Measurements from ENCODE around the gene GRIK4. TPM values are rescaled to one million over a fixed set of nuclear protein-coding genes. Genes with fewer than 3 reads are reported as not detected.

Gene GRIK4
- total RNA-seq, 2 experiments from 2014 or later, result not detected

DNA sequence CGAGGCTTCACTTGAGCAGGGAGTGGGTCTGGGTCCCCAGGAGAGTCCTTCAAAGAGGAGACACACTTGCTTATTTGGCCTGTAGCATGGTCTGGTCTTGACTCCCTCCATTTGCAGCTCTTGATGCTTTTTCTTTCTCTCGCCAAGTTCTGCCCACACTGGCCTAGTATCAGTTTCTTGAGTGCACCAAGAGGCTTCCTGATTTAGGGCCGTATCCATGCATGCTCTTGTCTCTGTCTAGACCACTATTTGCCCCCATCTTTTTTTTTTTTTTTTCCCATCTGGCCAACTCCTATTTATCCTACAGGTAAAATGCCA, 170.7 kb downstream of the GRIK4 start:
- Mint-ChIP-seq H3K4me1 (ENCODE audit: low read depth) (no peaks in the 10 kb centered on the region), H3K27me3 (peaks cover 46% of the 10 kb centered on the region), H3K9me3 (no peaks in the 10 kb centered on the region), H3K4me3 (no peak overlapping the region), H3K27ac (no peak overlapping the region), H3K36me3 (ENCODE audit: low read depth) (no peaks in the 10 kb centered on the region)
- CTCF ChIA-PET, result no interaction called here
- Histone ChIP-seq H3K4me3 (ENCODE audit: low read length) (no peak overlapping the region), H3K4me1 (ENCODE audit: insufficient read depth, low read length) (no peaks in the 10 kb centered on the region), H3K9me3 (ENCODE audit: control insufficient read depth in 1 of 2, insufficient read depth in 1 of 2, low read length in 2 of 2) (no peaks in the 10 kb centered on the region), H3K36me3 (ENCODE audit: insufficient read depth, low read length) (no peaks in the 10 kb centered on the region), H3K27me3 (ENCODE audit: control insufficient read depth in 1 of 2, insufficient read depth in 2 of 2, low read length in 2 of 2) (peaks cover 4 to 5% of the 10 kb centered on the region in 2 experiments), H3K27ac (ENCODE audit: low read depth in 1 of 2, low read length in 2 of 2) (no peak overlapping the region)
- TF ChIP-seq, protein P1, sequence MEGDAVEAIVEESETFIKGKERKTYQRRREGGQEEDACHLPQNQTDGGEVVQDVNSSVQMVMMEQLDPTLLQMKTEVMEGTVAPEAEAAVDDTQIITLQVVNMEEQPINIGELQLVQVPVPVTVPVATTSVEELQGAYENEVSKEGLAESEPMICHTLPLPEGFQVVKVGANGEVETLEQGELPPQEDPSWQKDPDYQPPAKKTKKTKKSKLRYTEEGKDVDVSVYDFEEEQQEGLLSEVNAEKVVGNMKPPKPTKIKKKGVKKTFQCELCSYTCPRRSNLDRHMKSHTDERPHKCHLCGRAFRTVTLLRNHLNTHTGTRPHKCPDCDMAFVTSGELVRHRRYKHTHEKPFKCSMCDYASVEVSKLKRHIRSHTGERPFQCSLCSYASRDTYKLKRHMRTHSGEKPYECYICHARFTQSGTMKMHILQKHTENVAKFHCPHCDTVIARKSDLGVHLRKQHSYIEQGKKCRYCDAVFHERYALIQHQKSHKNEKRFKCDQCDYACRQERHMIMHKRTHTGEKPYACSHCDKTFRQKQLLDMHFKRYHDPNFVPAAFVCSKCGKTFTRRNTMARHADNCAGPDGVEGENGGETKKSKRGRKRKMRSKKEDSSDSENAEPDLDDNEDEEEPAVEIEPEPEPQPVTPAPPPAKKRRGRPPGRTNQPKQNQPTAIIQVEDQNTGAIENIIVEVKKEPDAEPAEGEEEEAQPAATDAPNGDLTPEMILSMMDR (IDR thresholded peaks at IDR 0.05), result no peak
- POLR2A ChIA-PET, result no interaction called here
- intact Hi-C loops (cut with DNase I, micrococcal nuclease), result loop anchor here in 1 of 2 experiments (10.0 kb wide), 2 partner anchors 433 to 507 kb away; no protein-coding TSS in a partner anchor
- DNase-seq (no peak), ATAC-seq (ENCODE audit: poor library complexity) (no peak)

GRCh38 chr11:120682866-120683265, 171.3 kb downstream of the GRIK4 start:
- Histone ChIP-seq H3K27ac (ENCODE audit: low read depth in 1 of 2, low read length in 2 of 2) (no peak overlapping the region), H3K4me1 (ENCODE audit: insufficient read depth, low read length) (no peaks in the 10 kb centered on the region), H3K36me3 (ENCODE audit: insufficient read depth, low read length) (no peaks in the 10 kb centered on the region), H3K27me3 (ENCODE audit: control insufficient read depth in 1 of 2, insufficient read depth in 2 of 2, low read length in 2 of 2) (peaks cover 3 to 4% of the 10 kb centered on the region in 2 experiments), H3K4me3 (ENCODE audit: low read length) (no peak overlapping the region), H3K9me3 (ENCODE audit: control insufficient read depth in 1 of 2, insufficient read depth in 1 of 2, low read length in 2 of 2) (no peaks in the 10 kb centered on the region)
- DNase-seq (no peak), ATAC-seq (ENCODE audit: poor library complexity) (no peak)
- TF ChIP-seq, protein P1 (IDR thresholded peaks at IDR 0.05), result no peak
- Mint-ChIP-seq H3K27me3 (peaks cover 48% of the 10 kb centered on the region), H3K9me3 (no peaks in the 10 kb centered on the region), H3K4me1 (ENCODE audit: low read depth) (no peaks in the 10 kb centered on the region), H3K27ac (no peak overlapping the region), H3K4me3 (no peak overlapping the region), H3K36me3 (ENCODE audit: low read depth) (no peaks in the 10 kb centered on the region)
- ChIA-PET CTCF (no interaction called here), POLR2A (no interaction called here)
- intact Hi-C loops (cut with DNase I, micrococcal nuclease), result loop anchor here in 1 of 2 experiments (10.0 kb wide), 2 partner anchors 432 to 508 kb away; no protein-coding TSS in a partner anchor

DNA sequence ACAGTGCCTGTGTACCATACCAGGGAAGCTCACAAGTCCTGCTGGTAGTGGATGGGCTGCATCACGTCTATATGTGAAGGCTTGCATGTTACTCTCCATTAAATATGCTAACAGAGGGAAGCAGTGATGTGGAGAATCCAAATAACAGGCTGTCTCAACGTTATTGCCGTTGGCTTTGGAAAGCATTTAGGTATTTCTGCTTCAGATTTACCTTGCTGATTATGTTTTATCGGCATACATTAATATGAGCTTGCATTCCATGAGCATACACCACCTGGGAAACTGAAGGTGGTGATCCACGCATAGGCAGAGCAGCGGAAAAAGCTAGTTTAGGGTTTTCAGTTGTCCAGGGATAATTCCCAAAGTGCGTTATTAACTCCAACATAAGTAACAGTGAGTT, 175.0 kb downstream of the GRIK4 start:
- Mint-ChIP-seq H3K36me3 (ENCODE audit: low read depth) (no peaks in the 10 kb centered on the region), H3K4me1 (ENCODE audit: low read depth) (no peaks in the 10 kb centered on the region), H3K27me3 (peaks cover 70% of the 10 kb centered on the region), H3K27ac (no peak overlapping the region), H3K4me3 (no peak overlapping the region), H3K9me3 (no peaks in the 10 kb centered on the region)
- no peak for DNase-seq
- ATAC-seq (ENCODE audit: poor library complexity), result no peak
- H3K9me3 ChIP-seq (ENCODE audit: control insufficient read depth in 1 of 2, insufficient read depth in 1 of 2, low read length in 2 of 2), result no peaks in the 10 kb centered on the region
- intact Hi-C loops (cut with DNase I, micrococcal nuclease), result loop anchor here in 1 of 2 experiments (5.0 to 10.0 kb wide), 3 partner anchors 179 to 512 kb away; no protein-coding TSS in a partner anchor
- H3K4me1 ChIP-seq (ENCODE audit: insufficient read depth, low read length), result no peaks in the 10 kb centered on the region
- TF ChIP-seq, protein P1 (IDR thresholded peaks at IDR 0.05), result no peak
- ChIA-PET POLR2A (interaction anchor here (2.3 kb wide), 1 partner anchor 352 kb away, joined by 8 read pairs; no protein-coding TSS in a partner anchor), CTCF (no interaction called here)
- peaks cover 2 to 3% of the 10 kb centered on the region in 2 experiments for H3K27me3 ChIP-seq (ENCODE audit: control insufficient read depth in 1 of 2, insufficient read depth in 2 of 2, low read length in 2 of 2)
- H3K27ac ChIP-seq (ENCODE audit: low read depth in 1 of 2, low read length in 2 of 2), result no peak overlapping the region
- H3K4me3 ChIP-seq (ENCODE audit: low read length), result no peak overlapping the region
- no peaks in the 10 kb centered on the region for H3K36me3 ChIP-seq (ENCODE audit: insufficient read depth, low read length)

Measured in CD4-positive, alpha-beta T cell (primary cell).